HG02840 (cell line): ENCODE results near the gene HOXA9.

Experiments
- ATAC-seq: cut with Tn5 transposase; IDR thresholded peaks from one replicate; pipeline ENCODE4 v1.9.1; 2021; ENCODE audit warnings: mild to moderate bottlenecking, moderate library complexity, moderate number of reproducible peaks; ENCODE audit not compliant: unreplicated experiment, low FRiP score

The HOXA9 gene

DNA sequence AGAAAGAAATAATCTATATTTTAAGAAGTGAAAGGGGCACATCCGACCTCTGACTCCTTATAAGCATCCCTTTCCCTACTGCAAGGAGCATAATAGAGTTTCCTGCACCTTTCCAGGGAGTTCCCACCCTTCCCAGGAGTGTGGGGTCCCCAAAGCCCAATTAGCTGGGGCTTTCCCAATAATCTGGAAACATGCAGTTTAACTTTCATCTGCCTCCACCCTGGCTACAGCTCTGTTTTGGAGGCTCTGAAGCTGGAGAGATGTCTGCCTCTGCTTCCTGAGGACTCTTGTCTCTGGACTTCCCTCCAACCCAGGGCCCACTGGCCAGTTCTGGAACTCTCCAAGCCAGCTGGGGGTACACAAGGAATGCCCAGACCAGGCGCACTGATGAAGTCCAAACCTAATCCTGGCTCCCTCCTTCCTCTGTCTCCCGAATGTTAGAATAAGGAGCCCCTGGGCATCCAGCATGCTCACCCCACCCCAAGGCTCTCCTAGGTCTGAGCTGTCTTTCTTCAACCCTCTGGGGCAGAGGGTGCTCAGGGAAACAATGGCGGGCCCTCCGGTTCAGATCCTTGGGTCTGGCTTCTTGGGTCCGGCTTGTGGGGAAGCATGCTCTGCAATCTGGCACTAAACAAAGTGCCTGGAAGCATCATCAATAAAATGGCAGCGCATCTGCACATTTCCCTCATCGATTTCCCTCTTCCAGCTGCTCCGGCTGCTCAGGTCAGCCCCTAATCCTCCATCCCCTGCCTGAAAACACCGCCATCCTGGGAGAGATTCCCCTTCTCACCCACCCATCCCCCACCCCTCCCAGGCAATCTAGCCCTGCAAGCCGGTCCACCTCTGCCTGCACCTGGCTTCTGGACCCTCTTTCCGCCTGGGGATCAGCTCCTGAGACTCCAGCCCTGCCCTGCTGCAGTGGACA, 48.1 kb downstream of the HOXA9 start:
- no peak for ATAC-seq

DNA sequence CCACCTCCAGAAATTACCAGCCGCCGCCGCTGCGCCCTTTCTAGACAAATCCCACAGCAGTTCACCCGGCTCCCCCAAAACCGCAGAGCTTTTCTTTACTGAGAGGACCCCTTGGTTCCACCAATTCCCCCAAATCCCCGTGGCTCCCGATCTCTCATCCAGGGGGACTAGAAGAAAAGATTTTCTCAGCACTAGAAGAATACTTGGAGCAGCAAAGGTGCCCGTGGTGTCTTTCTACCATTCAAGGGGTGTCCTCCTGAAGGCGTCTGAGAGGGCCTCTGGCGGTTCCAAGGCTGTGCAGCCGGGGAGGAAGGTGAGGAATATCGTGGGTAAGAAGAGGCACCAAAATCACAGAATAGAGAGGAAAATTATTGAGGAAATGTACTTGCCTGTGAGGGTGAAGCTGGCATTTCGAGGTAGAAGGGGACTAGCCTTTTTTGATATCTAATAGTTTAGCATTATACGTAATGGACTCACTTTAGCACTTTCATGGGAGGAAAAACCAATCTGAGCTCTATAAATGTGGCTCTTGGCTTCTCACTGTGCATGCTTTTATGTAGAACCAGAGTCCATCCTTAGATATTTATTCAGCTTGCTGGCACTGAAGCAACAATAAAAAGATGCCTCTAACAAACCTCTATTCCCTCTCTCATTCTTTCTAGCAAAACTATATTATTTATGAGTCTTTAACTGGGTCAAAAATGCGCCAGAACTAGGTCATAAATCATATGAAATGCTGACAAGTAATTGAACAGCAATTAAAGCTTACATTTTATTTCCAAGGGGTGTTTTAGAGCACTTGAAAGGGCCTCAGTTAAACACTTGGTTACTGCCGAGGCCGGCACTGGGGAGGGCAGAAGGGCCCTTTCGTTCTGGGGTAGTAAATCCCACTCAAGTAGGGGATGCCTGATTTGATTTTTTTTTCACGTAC, 49.0 kb downstream of the HOXA9 start:
- no peak for ATAC-seq

DNA sequence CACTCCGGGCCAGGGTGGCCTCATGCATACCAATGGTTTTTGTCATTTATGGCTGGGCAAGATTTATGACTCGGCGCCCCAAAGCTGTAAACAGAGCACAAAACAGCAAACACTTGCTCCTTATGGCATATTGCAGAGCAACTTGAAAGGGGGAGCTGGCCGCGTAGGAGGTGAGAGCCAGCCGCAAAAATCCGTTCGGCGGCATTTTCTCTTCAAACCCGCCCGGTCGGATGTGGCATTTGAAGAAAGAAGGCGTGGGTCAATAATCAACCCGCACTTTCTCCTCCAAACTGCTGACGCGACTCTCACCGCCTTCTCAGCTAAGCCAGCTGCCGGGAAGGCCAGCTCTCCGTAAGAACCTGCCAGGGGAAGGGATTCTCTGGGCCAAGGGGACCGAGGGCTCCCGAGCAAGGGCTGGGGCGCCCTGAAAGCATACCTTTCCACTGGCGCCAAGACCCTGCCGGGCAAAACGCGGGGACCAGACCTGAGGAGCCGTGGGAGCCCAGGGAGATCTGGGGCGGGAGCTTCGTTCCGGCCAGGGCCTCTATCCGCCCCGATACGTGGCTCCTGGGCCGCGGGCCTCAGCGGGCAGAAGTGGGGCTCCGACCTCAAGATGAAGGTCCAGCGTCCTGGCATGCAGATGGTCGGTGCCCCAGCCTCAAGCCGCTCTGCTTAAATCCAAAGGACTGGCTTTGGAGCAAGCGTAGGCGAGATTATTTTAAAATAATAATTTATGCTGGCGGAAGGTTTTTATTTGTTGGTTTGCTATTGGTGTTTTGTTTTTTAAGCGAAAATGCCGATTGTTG, 49.9 kb downstream of the HOXA9 start:
- no peak for ATAC-seq

DNA sequence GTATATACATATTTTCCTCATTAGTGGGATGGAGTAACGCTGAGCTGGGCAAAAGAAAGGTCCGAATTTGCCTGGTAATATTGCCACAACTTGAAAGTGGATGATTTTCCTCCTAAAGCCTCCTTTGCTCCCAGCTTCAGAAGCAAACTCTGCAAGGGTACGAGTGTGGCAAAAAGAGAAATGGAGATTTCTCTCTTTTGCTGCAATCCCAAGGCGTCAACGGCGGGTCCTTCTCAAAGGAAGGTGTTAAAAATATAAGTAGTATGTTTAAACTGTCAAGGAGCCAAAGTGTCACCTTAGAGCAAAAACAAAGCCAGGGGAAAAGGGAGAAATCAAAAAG, 50.5 kb downstream of the HOXA9 start:
- no peak for ATAC-seq

DNA sequence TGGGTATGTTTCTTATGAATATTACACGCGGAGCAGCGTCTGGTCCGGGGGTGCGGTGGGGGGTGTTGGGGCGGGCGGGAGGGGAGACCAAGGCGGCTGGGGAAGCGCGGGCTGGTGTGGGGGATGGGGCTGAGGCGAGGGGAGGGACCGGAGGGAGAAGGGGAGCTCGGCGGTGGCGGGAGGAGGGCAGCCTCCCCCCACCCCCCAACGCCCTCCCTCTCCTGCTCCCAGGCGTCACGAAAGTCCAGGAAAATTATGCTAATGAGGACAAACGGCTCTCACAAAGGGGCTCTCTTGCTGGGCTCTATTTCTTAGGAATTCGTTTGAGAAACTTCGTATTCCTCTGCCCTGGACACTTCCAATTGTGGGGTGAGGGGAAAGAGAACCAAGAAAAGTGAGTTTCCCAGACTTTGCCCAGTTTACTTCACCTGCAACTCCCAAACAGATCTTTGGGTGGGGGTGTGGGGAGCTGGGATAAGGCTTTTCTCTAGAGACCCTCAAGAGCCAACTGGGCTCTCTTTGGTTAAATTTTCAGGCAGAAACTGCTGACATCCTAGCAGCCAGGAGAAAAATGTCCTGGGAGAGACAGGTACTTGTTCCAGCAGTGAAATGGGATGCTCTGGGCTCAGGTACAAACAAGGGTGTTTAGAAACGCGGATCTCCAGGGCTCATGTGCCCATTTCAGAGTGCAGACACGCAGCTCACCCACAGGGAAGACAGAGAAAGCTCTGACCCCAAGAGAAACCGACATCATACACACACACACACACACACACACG, 51.2 kb downstream of the HOXA9 start:
- ATAC-seq = no peak

DNA sequence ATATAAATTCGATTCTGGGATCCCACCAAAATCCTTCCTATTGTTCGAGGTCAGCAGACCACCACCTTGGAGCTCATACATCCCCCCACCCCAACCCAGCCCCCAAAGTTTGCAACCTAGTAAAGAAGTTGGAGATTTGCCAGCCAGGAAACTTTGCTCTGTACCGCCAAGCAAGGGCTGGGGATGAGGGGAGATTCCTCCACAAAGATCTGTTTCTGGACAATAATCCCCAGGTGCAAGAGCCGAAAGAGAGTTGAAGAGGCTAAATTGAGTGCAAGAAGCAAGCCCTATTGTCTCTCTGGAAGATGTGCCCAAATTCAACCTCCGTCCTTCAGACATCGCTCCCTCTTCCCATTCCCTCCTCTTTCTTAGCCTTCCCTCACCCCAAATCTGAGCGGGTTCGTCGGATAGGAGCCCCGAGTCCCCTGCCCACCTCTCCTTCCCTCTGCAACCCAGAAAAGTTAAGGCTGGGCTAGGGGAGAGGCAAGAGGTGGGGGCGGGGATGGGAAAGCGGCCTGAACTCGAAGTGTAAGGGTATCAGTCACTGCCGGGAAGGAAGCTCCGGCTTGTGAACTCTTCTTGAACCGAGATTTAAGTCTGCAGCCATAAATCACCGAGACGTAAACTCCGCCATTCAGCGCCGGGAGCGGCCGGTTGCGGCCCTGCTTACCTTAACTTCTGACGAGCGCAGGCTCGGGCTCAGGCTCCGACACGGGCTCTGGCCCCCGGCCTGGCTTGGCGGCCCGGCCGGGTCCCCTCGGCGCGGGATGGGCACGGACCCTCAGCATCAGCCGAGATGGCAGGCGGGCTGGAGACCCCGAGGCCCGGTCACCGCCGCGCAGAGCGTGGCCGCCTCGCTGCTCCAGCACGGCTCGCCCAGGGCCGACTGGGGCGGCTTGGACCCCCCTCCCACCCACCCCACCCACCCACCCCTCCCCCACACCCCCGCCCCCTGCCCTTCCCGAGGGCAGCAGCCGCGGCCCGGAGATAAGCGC, 52.1 kb downstream of the HOXA9 start:
- no peak for ATAC-seq
